HEK293T (cell line): ENCODE results near the gene SSR2.

Source experiments
- ARNT ChIP-seq: fragments of 450-650 bp; IDR thresholded peaks from 2 replicates; pipeline ENCODE4 v1.6.1; 2017; ENCODE audit warnings: mild to moderate bottlenecking
- BHLHE40 ChIP-seq: fragments of 450-650 bp; IDR thresholded peaks from 2 replicates; pipeline ENCODE4 v1.6.1; 2016; ENCODE audit warnings: mild to moderate bottlenecking, moderate library complexity, borderline replicate concordance
- ELF4 ChIP-seq: fragments of 450-650 bp; IDR thresholded peaks from 2 replicates; pipeline ENCODE4 v1.6.1; 2017; ENCODE audit warnings: antibody characterized with exemption
- NFRKB ChIP-seq: fragments of 450-650 bp; IDR thresholded peaks from 2 replicates; pipeline ENCODE4 v1.6.1; 2016; ENCODE audit warnings: mild to moderate bottlenecking, moderate library complexity
- SUZ12 ChIP-seq: fragments of 450-650 bp; IDR thresholded peaks from 2 replicates; pipeline ENCODE4 v1.6.1; 2016; ENCODE audit warnings: mild to moderate bottlenecking
- TARDBP ChIP-seq: fragments of 450-650 bp; IDR thresholded peaks from 2 replicates; pipeline ENCODE4 v1.6.1; 2016

DNA sequence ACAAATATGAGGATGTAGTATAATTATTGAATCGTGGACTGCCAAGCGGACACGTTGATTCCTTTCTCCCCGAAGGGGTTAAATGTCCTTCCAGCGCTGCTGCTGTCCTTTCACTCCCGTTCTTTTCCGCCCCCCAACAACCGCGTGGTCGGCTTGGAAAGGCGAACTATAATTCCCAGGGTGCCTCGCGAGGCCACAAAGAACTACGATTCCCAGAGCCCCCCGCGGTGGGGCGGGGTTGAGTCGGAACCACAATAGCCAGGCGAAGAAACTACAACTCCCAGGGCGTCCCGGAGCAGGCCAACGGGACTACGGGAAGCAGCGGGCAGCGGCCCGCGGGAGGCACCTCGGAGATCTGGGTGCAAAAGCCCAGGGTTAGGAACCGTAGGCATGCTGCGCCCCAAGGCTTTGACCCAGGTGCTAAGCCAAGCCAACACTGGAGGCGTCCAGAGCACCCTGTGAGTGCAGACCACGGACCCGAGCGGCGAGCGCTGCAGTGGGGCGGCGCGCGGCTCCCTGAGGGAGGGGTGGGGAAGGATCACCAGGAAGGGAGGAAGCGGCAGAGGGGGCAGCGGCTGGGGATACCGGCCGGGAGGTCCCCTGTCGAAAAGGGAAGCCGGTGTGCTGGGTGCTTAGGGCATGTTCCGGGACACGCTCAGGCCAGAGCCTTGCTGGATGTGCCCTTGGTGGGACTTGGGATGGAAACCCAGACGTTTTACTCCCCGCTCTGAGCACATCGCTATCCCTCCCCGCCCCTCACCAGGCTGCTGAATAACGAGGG lies 33.9 kb upstream of the SSR2 start, which contains the start of gene LAMTOR2:
- TF ChIP-seq ELF4, result peak; percentile 82; the same call in 1 of the 2 replicates
- TF ChIP-seq NFRKB, result no peak
- TF ChIP-seq ARNT, result no peak
- no peak for TF ChIP-seq TARDBP
- no peak; the same call in 1 of the 2 replicates for TF ChIP-seq SUZ12
- no peak for TF ChIP-seq BHLHE40
